Stimulated activated CD8-positive, alpha-beta memory T cell treated with anti-CD3 and anti-CD28 coated beads, Interleukin-2, amount 100 ng/mL, for 48 hours (primary cell): ENCODE data around the gene CAMSAP1.

ENCODE experiments used
- DNase-seq, 2 donors: peaks; one replicate each; pipeline ENCODE4 v3.0.0-alpha.2; 2020; ENCODE audit warnings: low read depth in 2 of 2

Gene CAMSAP1

DNA sequence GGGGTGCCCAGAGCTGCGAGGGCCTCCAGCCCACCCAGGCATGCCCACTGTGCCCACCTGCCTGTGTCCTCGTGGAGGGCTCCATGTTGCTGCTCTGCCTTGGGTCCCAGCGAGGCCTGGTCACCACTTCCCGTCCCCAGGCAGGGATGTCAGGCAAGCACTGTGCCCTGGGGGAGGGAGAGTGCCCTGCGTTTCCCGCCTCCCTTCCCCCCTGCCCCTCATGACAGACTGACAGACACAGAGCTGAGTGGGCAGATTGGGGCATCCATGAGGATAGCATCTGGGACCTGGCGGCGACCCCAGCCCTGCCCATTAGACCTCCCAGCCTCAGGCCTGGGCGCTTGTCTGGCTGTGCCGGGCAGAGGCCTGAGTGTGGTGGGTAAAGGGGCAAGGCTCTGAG lies 148.5 kb downstream of the CAMSAP1 start:
- DNase-seq: no peak
